GM18505 (cell line): ENCODE data around the gene SLC2A13.
"Not testable (repeated sequence)": the region's sequence is repeated elsewhere in the genome, so short reads cannot be mapped to it uniquely, and the experiment has no call there.

Source experiments
- ATAC-seq: cut with Tn5 transposase; IDR thresholded peaks from one replicate; pipeline ENCODE4 v1.9.1; 2021; ENCODE audit not compliant: unreplicated experiment
- POLR2A ChIP-seq: IDR thresholded peaks from 4 replicates; pipeline ENCODE4 v1.6.1; 2011; ENCODE audit warnings: borderline replicate concordance; ENCODE audit not compliant: insufficient read depth, insufficient read length; ENCODE audit errors: extremely low read depth

SLC2A13 gene

GRCh38 chr12:39815746-39816145, 290.1 kb downstream of the SLC2A13 start:
- no peak for TF ChIP-seq POLR2A
- ATAC-seq = no peak

- TF ChIP-seq POLR2A = no peak
- ATAC-seq = no peak
Measured at GRCh38 chr12:39814626-39815025, 291.3 kb downstream of the SLC2A13 start.

- TF ChIP-seq POLR2A = no peak
- no peak for ATAC-seq
Measured at GRCh38 chr12:39813776-39814175, 292.1 kb downstream of the SLC2A13 start.

- ATAC-seq = not testable (repeated sequence)
Measured at GRCh38 chr12:39812456-39812855, 293.4 kb downstream of the SLC2A13 start.

- ATAC-seq = peak; percentile 67
- no peak for TF ChIP-seq POLR2A
Measured at GRCh38 chr12:39807043-39807442, 298.8 kb downstream of the SLC2A13 start.

GRCh38 chr12:39805651-39806050, 300.2 kb downstream of the SLC2A13 start:
- TF ChIP-seq POLR2A = no peak
- no peak for ATAC-seq

- no peak for ATAC-seq
Measured at GRCh38 chr12:39804898-39805297, 301.0 kb downstream of the SLC2A13 start.

GRCh38 chr12:39804479-39804878, 301.4 kb downstream of the SLC2A13 start:
- TF ChIP-seq POLR2A = no peak
- ATAC-seq = no peak

More at GRCh38 chr12:39804898-39805297, 301.0 kb downstream of the SLC2A13 start:
- no peak for TF ChIP-seq POLR2A

GRCh38 chr12:39803151-39803550, 302.7 kb downstream of the SLC2A13 start:
- no peak for TF ChIP-seq POLR2A
- ATAC-seq = no peak

GRCh38 chr12:39798977-39799376, 306.9 kb downstream of the SLC2A13 start:
- no peak for ATAC-seq
- TF ChIP-seq POLR2A = no peak

GRCh38 chr12:39798429-39798828, 307.5 kb downstream of the SLC2A13 start:
- TF ChIP-seq POLR2A = no peak
- ATAC-seq = no peak

- ATAC-seq = no peak
- TF ChIP-seq POLR2A = no peak
Measured at GRCh38 chr12:39795481-39795880, 310.4 kb downstream of the SLC2A13 start.

- TF ChIP-seq POLR2A = no peak
- no peak for ATAC-seq
Measured at GRCh38 chr12:39792938-39793337, 312.9 kb downstream of the SLC2A13 start.

GRCh38 chr12:39788239-39788638, 317.6 kb downstream of the SLC2A13 start:
- no peak for TF ChIP-seq POLR2A
- no peak for ATAC-seq

GRCh38 chr12:39785814-39786213, 320.1 kb downstream of the SLC2A13 start:
- ATAC-seq = not testable (repeated sequence)
